T-helper 1 cell treated with Interleukin-12 subunit alpha and Interleukin-12 subunit beta and Interleukin-4 antibody, amounts not matched to agents 30 ng/mL and 1 ng/mL, for 36 hours (primary cell): Measurements from ENCODE around the gene CD300LD. TPM values are rescaled to one million over a fixed set of nuclear protein-coding genes. Genes with fewer than 3 reads are reported as not detected.
"Not testable (repeated sequence)": the region's sequence is repeated elsewhere in the genome, so short reads cannot be mapped to it uniquely, and the experiment has no call there.

Source experiments
- intact Hi-C: fragments of 100-400 bp; cut with micrococcal nuclease; formaldehyde crosslinking; loops from one replicate; pipeline ENCODE4 v1.15.1; 2024
- total RNA-seq: library from RNA; stranded (reverse); gene quantifications from 2 replicates; pipeline ENCODE4 v1.2.3, GENCODE V29; 2022

Gene CD300LD
- total RNA-seq, 1 donor from 2014 or later = not detected

DNA sequence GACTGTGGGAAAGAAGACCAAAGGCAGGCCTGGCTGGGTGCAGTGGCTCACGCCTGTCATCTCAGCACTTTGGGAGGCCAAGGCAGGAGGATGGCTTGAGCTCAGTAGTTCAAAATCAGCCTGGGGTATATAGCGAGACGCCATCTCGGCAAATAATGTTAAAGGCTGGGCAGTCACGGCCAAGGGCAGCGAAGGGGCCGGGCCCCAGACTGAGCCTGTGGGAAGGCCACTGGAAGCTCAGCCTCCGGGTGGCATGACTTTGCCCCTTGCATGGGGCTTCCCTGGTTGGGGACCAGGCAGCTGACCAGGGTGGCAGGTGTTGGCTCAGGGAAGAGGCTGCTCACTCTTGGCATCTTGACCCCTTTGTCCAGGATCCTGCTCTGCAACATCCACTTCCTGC lies 14.0 kb upstream of the CD300LD start:
- intact Hi-C loops = no loop called here

DNA sequence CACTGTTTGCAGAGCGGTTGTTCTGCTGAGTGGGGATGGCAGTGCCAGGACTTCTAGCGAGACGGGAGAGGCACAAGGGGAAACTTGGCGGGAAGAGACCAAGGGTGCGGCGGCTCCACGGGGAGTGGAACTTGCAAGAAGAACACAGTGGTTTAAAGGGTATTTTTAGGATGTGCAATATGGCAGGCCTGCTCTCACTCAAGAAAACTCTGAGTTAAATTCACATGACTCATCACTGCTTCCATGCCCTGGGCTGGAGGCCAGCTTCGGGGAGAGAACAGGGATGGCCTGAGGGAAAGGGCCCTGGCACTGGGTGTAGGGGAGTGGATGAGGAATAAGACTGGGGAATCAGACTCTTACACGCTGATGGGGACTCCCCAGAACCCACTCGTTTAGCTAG lies 13.3 kb upstream of the CD300LD start:
- intact Hi-C loops = no loop called here

DNA sequence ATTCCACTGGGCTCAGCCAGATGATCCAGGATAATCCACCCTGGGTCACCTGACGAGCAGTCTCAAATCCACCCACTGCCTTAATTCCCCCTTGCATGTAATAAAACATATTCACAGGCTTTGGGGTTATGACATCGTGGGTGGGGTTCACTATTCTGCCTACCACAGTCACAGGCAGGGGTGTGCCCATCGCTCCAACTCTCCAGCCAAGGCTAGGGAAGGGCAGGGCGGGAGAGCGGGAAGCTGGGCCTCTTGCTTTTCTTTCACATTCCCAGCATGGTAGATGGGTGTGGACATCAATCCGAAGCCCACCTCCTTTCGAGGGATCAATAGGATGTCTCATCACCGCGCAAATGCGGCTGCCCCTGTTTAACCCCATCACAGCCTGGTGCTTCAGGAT lies 12.7 kb upstream of the CD300LD start:
- intact Hi-C loops = no loop called here

DNA sequence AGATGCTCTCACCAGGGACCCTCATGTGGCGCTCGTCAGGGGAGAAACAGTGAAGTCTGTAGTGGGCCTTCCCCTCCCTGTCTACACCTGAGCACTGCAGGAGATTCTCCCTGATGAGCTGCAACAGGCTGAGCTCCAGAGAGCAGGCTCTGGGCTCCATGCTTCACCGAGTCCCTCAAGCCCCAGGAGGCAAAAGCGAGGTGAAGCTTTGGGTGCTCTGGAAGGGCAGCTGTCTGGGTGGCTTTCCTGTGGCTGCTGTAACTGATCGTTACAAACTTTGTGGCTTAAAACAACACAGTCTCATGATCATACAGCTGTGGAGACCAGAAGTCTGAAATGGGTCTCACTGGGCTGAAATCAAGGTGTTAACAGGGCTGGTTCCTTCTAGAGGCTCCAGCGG lies 12.1 kb upstream of the CD300LD start:
- intact Hi-C loops = no loop called here

DNA sequence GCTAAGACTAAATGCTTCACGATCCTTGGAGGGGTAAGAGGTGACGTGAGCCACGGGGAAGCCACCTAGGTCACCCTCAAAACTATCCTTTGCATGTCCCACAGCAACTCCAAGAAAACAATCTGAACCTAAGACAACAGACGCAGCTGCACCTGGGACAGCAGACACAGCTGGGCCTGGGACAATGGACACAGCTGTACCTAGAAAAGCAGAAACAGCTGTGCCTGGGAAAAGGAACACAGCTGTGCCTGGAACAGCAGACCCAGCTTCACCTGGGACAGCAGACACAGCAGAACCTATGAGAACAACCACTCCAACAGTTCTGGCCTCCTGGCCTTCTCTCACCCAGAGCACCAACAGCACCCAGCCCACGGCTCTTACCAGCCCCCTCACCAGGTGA lies 11.7 kb upstream of the CD300LD start:
- intact Hi-C loops = no loop called here

DNA sequence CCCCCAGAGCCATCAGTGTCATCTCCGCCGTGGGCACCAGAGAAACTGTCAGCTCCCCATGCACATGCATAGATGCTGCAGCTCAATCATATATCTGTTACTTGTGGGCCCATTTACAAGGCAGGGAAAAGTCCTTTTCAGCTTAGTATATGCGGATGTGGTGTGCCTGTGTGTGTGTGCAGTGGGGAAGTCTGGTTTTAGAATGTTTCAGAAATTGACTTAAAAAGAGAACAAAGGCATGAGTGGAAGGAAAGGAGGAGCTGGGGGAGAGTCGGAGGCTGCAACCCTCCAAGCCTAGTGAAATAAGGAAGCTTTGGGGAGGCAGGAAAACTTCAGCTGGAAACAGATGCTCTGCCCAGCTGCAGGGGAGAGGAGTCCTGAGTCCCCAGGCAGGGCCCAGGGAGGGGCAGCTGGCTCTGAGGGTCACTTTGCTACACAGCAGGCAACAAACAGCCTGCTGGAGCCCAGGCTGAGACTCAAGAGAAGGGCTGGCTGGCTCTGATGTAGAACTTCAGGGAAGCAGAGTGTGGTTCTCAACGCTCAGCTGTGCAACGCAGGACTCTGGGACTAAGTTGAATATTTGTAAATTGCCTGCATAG lies 11.1 kb upstream of the CD300LD start:
- intact Hi-C loops = no loop called here

DNA sequence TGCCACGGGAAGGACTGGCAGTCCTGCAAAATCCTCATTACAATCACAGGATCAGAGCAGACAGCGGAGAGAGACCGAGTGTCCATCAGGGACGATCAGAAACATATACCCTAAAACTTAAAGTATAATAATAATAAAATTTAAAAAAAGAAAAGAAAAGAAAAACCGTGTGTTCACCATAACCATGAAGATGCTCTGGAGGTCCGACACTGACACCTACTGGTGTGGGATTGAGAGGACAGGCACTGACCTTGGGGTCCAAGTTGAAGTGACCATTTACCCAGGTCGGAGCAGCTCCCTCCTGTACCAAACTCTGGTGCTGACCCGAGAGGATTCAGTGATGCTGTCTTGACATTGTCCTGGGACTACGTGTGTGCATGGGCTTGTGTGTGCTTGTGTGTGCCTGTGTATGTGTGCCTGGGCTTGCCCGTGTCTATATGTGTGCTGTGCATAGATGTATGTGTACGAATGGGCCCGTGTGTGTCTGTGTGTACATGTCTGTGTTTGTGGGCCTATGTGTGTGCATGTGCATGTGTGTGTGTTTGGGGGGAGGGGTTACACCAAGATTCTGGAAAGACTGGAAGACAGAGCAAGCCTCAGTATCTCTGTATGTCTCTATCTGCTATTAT lies 10.0 kb upstream of the CD300LD start:
- intact Hi-C loops = loop anchor here (1.0 kb wide), 1 partner anchor 109 kb away; no protein-coding TSS in a partner anchor

DNA sequence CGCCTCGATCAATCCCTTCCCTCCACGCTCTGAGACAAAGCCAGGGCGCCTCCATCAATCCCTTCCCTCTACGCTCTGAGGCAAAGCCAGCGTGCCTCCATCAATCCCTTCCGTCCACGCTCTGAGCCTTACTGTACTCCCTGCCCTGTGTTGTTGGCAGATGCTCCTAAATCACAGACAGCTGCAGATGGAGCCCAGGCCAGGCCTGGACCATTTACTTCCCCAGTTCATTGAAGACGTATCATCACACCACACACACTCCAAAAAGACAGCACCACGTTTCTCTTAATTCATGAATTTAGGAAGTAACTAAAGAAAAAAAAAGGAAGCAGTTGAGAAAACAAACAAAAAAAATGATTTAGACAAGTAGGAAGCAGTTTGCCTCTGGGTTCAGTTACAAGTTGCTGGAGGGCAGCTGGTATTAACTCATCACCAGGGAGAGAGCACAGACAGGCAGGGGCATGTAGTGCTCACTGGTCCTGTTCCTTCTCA lies 7.4 kb upstream of the CD300LD start:
- intact Hi-C loops = no loop called here

DNA sequence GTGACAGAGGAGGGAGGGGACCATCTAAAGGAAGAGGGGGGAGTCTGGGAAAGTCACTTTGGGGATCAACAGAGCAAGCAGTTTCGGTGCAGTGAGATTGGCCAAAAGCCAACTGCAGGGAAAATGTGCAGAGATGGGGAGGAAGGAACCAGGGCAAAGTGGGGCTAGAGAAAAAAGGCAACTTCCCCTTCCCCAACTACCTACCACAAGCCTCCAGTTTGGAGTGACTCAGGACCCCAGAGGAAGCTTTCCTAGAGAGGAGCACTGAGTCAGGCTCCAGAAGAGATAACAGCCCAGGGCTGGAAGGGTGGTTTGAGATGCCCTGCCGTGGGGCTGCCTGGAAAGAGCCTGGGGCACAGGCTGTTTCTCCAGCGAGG lies 6.9 kb upstream of the CD300LD start:
- intact Hi-C loops = no loop called here

DNA sequence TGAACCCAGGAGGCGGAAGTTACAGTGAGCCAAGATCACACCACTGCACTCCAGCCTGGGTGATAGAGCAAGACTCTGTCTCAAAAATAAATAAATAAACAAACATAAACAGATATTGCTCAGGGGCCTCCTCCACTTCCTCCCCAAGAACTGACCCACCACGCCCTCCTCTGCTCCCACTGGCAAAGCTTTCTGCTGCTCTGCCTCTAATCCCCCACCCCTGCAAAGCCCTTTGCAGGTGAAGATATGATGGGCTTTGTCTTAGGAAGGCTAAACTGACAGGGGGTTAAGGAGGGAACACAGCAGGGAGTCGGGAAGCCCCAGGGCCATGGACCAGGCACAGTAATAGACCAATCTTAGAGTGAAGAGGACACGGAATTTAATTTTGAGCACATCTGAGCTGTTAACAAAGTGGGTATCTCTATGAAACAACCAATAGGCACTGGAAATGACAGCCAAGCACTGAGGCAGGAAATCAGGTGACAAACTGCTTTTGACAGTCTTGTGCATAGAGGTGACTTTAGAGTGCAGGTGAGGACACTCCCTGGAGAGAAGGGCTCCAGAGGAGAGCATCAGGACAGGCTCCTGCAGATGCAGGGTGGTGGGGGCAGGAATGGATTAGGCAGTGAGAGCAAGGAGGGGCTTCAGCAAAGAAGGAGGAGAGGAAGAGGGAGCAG lies 6.4 kb upstream of the CD300LD start:
- intact Hi-C loops = no loop called here

DNA sequence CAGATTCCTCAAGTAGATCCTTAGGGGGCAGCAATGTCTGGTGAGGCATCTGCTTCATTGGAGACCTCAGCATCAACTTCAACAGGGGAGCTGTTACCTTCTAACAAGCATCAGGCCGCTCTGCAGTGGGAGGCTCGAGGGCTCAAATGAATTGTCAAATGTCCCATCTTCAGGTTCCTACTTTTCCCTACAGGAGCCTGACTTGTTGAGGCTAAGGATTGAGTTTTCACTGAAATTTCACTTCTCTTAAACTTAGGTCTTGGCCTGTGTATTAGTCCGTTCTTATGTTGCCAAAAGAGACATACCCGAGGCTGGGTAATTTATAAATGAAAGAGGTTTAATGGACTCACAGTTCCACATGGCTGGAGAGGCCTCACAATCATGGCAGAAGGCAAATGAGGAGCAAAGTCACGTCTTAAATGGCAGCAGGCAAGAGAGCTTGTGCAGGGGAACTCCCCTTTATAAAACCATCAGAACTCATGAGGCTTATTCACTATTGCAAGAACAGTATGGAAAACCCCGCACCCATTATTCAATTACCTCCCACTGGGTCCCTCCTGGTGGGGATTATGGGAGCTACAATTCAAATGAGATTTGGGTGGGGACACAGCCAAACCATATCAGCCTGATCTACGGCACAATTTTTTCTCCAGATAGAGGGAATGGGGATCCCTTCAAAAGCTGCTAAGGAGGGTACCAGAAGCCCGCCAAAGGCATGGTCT lies 5.1 kb upstream of the CD300LD start:
- intact Hi-C loops = no loop called here

DNA sequence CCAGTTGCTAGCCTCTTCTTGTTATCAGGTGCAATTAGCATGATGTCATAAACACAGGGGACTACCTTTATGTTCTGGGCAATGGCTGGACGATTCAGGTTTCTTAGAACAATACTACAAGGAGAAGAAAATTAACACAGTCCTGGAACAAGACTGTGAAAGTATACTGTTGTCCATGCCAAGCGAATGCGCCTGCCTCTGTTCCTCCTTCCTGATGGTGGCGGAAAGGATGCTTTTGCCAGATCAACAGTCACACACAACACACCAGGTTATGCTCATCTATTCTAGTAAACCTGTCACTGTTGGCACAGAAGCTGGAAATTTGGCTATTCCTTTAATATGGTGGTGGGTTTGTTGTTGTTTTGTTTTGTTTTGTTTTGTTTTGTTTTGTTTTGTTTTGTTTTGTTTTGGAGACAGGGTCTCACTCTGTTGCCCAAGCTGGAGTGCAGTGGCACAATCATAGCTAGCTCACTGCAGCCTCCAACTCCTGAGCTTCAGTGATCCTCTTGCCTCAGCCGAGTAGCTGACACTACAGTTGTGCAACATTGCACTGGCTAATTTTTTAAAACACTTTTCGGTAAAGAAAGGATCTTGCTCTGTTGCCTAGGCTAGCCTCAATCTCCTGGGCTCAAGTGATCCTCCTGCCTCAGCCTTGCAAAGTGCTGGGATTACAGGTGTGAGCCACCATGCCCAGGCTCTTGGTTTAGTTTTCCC lies 3.1 kb upstream of the CD300LD start:
- intact Hi-C loops = no loop called here

DNA sequence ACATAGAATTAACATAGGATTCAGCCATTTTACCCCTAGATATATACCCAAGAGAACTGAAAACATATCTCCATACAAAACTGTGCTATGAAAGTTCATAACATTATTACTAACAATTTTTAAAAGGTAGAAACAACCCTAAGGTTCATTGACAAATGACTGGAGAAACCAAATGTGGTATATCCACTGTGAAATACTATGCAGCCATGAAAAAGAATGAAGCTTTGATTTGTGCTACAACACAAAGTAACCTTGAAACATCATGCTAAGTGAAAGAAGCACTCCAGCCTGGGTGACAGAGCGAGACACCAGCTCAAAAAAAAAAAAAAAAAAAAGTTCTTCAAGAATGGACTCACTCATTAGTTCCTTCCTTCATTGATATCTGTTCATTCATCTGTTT lies 580 bp downstream of the CD300LD start:
- intact Hi-C loops = no loop called here

DNA sequence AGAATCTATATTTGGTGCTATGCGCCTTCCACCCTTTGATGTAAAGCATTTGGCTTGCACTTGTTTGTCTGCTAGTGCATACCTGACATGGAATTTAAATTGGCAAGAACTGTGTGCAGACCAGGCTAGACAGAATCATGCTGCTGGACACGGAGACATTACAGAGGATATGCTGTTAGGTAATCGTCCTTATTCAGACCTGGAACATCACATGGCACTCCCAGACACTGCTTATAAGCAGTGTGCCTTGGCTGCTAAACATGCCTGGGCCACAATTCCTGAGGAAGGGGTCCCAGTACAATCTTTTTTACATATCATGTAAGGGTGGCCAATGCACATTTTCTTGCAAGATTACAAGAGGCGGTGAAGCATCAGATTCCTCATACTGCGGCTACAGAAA lies 6.4 kb downstream of the CD300LD start:
- intact Hi-C loops = no loop called here

DNA sequence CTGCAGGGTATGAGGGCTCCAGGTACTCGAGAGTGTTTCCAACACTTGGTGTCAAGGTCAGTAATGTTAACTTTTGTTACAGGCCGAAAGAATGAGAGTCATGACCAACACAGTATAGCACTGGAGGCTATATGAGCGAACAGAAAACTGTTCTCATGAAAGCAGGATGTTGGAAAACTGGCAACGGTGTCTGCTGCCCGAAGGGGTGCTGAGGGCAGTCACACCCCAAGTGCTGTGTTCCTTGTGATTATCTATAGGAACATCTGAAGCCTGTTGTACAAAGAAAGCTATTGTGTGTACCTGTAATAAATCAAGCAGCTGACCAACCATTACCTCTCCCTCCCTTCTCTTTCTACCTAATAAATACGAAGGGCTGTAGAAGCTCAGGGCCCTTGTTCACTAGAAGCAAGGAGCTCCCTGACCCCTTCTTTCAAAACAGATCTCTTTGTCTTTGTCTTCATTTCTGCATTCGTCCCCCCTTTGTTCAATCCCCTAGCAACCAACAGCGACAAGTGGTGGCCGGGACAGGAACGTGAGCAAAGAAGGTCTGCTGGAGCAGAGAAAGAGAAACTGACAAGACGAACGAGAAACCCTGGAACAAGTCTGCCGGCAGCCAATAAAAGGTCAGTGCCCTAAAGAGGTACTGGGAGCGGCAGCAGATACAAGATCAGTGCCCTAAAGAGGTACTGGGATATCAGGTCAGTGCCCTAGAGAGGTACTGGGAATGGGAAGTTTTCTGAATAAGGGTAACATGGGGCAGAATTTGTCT lies 7.6 kb downstream of the CD300LD start:
- intact Hi-C loops = no loop called here

DNA sequence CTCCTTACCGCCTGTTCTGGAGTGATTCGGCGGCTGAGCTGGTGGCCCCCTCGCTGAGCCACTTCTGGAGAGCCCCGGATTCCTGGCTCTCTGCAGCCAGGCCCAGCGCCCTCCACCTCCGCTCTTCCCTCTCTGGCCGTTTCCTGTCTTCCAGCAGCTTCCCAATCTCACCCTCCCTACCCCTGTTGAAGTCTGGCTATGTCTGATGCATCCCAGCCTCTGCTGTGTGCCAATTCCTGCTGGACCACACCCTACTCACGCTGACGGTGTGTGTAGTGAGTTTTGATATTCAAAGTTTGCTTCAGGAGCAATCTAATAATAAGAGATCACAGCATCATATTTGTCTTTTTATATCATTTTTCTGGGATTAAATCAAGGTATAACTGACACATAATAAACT lies 9.4 kb downstream of the CD300LD start:
- intact Hi-C loops = no loop called here

DNA sequence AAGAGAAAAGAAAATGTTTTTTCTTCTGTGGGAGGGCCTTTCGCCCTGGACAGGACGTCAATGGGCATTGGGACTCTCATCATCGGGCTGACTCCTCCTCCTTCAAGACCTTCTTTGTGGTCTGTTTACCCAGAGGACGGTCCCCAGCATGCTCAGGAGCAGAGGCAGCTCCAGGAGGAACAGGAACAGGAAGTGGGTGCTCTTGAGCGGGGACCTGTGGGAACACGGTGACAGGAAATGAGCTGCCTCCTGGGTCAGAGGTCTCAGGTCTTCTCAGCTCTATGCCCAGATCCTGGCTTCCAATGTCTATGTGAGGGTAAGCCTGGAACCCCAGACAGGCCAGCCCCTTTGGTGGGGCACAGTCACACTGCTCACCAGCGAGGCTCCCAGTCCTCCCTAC lies 12.2 kb downstream of the CD300LD start:
- intact Hi-C loops = no loop called here

DNA sequence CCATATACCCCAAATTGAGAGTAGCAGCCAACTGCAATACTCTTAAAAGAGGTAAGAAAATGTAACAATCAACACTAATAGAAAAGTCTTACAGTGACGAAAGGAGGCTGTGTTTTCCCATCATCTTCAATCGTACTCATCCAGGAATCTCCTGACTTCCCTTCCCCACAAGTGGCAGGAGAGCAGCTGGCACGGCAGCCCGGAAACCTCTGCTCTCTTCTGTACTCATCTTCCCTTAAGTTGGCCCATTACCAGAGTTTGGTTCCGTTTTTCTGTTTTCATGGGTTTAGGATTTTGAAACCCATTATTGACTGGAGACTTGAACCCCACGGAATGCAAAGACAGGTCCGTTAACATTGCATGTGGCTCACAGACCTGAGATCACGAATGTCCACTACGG lies 13.1 kb downstream of the CD300LD start:
- intact Hi-C loops = no loop called here

DNA sequence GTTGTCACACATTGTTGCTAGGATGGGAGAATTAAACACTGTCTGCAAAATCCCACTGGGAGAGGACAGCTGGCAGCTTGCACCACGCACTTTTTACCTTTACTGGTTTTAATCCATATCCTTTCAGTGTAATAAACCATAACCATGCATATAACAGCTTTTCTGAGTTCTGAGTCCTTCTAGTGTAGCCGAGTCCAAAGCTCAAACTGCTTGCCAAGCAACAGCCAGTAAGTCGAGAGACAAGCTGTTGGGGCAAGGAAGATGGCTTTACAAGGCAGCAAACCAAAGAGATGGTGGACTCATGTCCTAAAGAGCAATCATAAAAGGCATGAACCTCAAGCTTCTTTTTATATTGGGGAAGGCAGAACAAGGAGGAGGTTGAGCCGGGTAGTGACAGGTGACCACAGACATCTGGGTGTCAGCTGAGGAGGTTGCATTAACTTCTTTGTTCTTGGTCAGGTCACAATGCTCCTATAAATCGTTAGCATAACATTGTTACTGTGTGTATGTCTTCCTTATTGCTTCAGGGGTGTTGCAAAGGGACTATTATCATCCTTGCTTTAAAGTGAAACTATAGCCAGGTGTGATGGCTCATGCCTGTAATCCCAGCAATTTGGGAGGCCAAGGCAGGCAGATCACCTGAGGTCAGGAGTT lies 17.5 kb downstream of the CD300LD start:
- intact Hi-C loops = no loop called here

DNA sequence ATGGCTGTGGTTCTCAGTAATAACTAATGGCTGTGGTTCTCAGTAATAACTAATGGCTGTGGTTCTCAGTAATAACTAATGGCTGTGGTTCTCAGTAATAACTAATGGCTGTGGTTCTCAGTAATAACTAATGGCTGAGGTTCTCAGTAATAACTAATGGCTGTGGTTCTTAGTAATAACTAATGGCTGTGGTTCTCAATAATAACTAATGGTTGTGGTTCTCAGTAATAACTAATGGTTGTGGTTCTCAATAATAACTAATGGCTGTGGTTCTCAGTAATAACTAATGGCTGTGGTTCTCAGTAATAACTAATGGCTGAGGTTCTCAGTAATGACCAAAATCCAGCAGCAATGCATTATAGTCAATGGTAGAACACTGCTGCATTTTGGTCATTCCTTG lies 18.4 kb downstream of the CD300LD start:
- intact Hi-C loops = not testable (repeated sequence)
